RWPE2 (cell line): ENCODE results near the gene STON2.

Source experiments
- ATAC-seq: fragments of 200-7000 bp; cut with Tn5 transposase; 3 replicates; pipeline ENCODE4 v1.9.1; 2021; ENCODE audit warnings: low read depth
- DNase-seq: peaks from one replicate; pipeline ENCODE4 v3.0.0-alpha.2; 2020; ENCODE audit warnings: low spot score
- H3K27ac ChIP-seq: fragments of 450-650 bp; 2 replicates; pipeline ENCODE4 v1.5.1; 2017; ENCODE audit warnings: mild to moderate bottlenecking; ENCODE audit not compliant: poor library complexity, severe bottlenecking
- H3K27me3 ChIP-seq: fragments of 250-450 bp; sonication (Bioruptor Pico); 2 replicates; pipeline ENCODE4 v1.5.1; 2021; ENCODE audit warnings: mild to moderate bottlenecking, moderate library complexity; ENCODE audit not compliant: insufficient read depth, poor library complexity, severe bottlenecking
- H3K36me3 ChIP-seq: fragments of 250-450 bp; sonication (Bioruptor Pico); 2 replicates; pipeline ENCODE4 v1.5.1; 2020; ENCODE audit warnings: low read depth, mild to moderate bottlenecking, moderate library complexity
- H3K4me1 ChIP-seq: fragments of 250-450 bp; sonication (Bioruptor Pico); 2 replicates; pipeline ENCODE4 v1.5.1; 2021; ENCODE audit warnings: mild to moderate bottlenecking, moderate library complexity; ENCODE audit not compliant: insufficient read depth, poor library complexity, severe bottlenecking
- H3K4me3 ChIP-seq: fragments of 250-450 bp; sonication (Bioruptor Pico); 2 replicates; pipeline ENCODE4 v1.5.1; 2021; ENCODE audit warnings: mild to moderate bottlenecking, moderate library complexity; ENCODE audit not compliant: severe bottlenecking
- H3K9me3 ChIP-seq: fragments of 250-450 bp; sonication (Bioruptor Pico); 2 replicates; pipeline ENCODE4 v1.5.1; 2021; ENCODE audit warnings: mild to moderate bottlenecking, moderate library complexity; ENCODE audit not compliant: severe bottlenecking
- TF ChIP-seq, protein P1 (sequence below): fragments of 450-650 bp; IDR thresholded peaks from one replicate; pipeline ENCODE4 v1.5.1; 2017; ENCODE audit warnings: mild to moderate bottlenecking, moderate library complexity; ENCODE audit not compliant: poor library complexity, severe bottlenecking

Gene STON2

DNA sequence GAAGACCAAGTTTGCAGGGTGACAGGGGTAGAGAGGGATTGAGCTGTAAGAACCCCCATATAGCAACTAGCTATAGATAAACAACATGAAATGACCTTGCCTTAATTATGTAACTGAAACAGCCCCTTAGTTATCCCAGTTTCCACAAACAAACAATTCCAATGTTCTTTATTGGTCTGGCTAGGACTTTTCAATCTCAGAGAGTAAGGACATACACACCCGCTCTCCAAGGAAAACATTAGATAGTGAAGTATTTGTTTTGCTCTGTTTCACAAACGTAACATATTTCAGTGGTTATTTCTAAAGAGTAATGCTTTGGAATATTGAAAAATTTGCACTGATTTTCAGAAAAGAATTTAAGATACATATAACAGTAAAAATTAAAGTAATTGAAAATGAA is 127.8 kb downstream of the STON2 start:
- no peak overlapping the region for H3K4me3 ChIP-seq
- ATAC-seq: no peak
- TF ChIP-seq, protein P1, sequence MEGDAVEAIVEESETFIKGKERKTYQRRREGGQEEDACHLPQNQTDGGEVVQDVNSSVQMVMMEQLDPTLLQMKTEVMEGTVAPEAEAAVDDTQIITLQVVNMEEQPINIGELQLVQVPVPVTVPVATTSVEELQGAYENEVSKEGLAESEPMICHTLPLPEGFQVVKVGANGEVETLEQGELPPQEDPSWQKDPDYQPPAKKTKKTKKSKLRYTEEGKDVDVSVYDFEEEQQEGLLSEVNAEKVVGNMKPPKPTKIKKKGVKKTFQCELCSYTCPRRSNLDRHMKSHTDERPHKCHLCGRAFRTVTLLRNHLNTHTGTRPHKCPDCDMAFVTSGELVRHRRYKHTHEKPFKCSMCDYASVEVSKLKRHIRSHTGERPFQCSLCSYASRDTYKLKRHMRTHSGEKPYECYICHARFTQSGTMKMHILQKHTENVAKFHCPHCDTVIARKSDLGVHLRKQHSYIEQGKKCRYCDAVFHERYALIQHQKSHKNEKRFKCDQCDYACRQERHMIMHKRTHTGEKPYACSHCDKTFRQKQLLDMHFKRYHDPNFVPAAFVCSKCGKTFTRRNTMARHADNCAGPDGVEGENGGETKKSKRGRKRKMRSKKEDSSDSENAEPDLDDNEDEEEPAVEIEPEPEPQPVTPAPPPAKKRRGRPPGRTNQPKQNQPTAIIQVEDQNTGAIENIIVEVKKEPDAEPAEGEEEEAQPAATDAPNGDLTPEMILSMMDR: no peak

DNA sequence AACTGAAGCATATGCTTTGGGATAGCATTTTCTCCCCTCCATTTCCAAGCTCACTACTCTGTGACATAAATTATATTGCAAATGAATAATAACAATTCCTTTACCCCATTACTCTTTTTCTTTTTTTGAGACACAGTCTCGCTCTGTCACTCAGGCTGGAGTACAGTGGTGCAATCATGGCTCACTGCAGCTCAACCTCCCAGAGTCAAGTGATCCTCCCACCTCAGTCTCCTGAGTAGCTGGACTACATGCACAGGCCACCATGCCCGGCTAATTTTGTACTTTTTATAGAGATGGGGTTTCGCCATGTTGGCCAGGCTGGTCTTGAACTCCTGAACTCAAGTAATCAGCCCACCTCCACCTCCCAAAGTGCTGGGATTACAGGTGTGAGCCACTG is 130.1 kb downstream of the STON2 start:
- ATAC-seq (no peak), DNase-seq (no peak)
- peaks cover 79% of the 10 kb centered on the region for H3K36me3 ChIP-seq
- no peaks in the 10 kb centered on the region for H3K9me3 ChIP-seq
- TF ChIP-seq, protein P1: no peak
- no peak overlapping the region for H3K4me3 ChIP-seq
- no peak overlapping the region for H3K27ac ChIP-seq
- peaks cover 4% of the 10 kb centered on the region for H3K4me1 ChIP-seq
- H3K27me3 ChIP-seq: no peaks in the 10 kb centered on the region

More for the DNA sequence above, 127.8 kb downstream of the STON2 start:
- H3K36me3 ChIP-seq: peaks cover 79% of the 10 kb centered on the region
- H3K27me3 ChIP-seq: no peaks in the 10 kb centered on the region
- H3K27ac ChIP-seq: no peak overlapping the region
- no peaks in the 10 kb centered on the region for H3K9me3 ChIP-seq
- no peak for DNase-seq
- peaks cover 4% of the 10 kb centered on the region for H3K4me1 ChIP-seq

DNA sequence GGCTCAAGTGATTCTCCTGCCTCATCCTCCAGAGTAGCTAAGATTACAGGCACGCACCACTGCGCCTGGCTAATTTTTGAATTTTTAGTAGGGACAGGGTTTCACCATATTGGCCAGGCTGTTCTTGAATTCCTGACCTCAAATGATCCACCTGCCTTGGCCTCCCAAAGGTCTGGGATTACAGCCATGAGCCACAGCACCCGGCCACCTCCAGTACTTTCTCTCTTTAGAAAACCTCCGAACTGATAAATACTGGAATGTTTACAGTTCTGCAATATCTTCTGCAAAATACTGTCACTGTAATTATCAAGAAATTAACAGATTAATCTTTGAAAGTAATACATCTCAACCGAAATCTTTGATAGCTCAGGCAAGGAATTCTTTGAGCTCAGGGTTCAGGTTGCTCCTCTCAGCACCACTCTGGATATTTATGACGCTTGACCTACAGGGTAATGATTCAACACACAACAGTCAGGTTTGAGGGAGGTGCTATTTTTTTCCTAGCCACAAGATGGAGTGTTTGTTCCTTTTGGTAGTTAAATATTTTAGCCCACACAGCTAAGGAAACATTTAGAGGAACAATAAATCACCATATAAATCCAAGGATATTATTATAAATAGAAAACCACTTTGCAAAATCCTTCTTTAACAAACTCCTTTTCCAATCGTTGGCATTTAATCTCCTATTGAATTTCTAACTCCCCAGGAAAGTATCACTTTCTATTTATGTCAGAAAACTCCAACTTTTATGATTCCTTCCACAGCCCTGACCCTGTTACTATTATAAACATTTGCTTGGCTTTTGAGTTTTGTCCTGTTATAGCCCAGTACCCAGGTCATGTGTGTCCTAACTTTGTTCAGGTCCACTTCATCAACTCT is 130.8 kb downstream of the STON2 start:
- no peaks in the 10 kb centered on the region for H3K27me3 ChIP-seq
- no peak overlapping the region for H3K4me3 ChIP-seq
- H3K36me3 ChIP-seq: peaks cover 79% of the 10 kb centered on the region
- H3K27ac ChIP-seq: no peak overlapping the region
- peak; percentile 75 for ATAC-seq
- H3K9me3 ChIP-seq: no peaks in the 10 kb centered on the region
- TF ChIP-seq, protein P1: peak; percentile 95
- DNase-seq: no peak
- H3K4me1 ChIP-seq: peaks cover 4% of the 10 kb centered on the region

DNA sequence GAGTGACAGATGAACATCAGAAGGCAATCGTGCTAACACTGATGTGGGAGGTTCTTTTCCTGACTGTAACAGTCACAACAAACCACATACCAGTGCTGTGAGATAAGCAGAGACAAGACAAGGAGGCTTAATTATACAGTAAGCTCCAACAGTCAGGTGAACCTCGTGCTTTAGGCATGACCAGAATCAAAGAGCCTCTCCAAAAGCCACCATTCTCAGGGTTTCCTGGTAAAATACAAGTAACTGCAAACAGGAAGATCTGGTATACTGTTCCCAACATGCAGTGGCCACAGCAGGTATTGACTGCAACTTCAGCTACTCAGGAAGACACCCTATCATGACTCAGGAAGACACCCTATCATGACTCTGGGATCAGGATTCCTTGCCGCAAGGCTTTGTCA is 132.1 kb downstream of the STON2 start:
- H3K4me3 ChIP-seq: no peak overlapping the region
- H3K36me3 ChIP-seq: peaks cover 80% of the 10 kb centered on the region
- TF ChIP-seq, protein P1: no peak
- no peak for DNase-seq
- H3K27ac ChIP-seq: no peak overlapping the region
- H3K4me1 ChIP-seq: peaks cover 3% of the 10 kb centered on the region
- no peaks in the 10 kb centered on the region for H3K27me3 ChIP-seq
- H3K9me3 ChIP-seq: no peaks in the 10 kb centered on the region
- ATAC-seq: peak; percentile 49

DNA sequence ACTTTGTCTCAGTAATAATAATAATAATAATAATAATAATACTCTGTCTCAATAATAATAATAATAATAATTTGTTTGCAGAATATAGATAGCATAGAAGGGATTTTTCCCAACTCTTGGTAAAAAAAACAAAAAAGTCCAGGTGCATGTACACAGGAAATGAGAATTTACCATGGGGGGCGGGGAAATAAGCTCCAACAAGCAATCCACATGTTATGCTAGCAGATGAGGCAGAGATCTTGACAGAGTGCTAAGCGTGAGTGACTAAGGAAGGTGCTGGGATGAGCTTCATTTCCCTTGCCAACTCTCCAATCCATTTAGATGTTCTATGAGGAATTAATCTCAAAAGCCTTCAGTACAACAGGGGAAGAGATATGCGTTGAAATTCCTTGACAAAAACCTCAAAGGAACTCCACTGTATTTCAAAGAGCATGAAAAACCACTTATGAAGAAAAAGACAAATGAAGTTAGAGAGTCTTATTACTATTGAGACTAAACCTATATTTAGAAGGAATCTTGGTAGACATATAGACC is 134.4 kb downstream of the STON2 start:
- H3K27ac ChIP-seq: no peak overlapping the region
- H3K36me3 ChIP-seq: peaks cover 79% of the 10 kb centered on the region
- no peak overlapping the region for H3K4me3 ChIP-seq
- H3K4me1 ChIP-seq: no peaks in the 10 kb centered on the region
- no peaks in the 10 kb centered on the region for H3K9me3 ChIP-seq
- H3K27me3 ChIP-seq: no peaks in the 10 kb centered on the region
- TF ChIP-seq, protein P1: no peak
- DNase-seq: no peak
- ATAC-seq: no peak
